H1 (cell line): ENCODE results near the gene A4GALT. TPM values are rescaled to one million over a fixed set of nuclear protein-coding genes. Genes with fewer than 3 reads are reported as not detected.

Experiments
- BRCA1 ChIP-seq: IDR thresholded peaks from 2 replicates; pipeline ENCODE4 v1.6.1; 2012; ENCODE audit warnings: low read depth, low read length, improper control_type of control experiment
- NRF1 ChIP-seq: IDR thresholded peaks from 2 replicates; pipeline ENCODE4 v1.6.1; 2011; ENCODE audit warnings: mild to moderate bottlenecking, low read depth, low read length, improper control_type of control experiment
- TAF1 ChIP-seq: IDR thresholded peaks from 2 replicates; pipeline ENCODE4 v1.6.1; 2011; ENCODE audit warnings: mild to moderate bottlenecking, low read depth, low read length
- polyA plus RNA-seq, 7 experiments: library from polyadenylated mRNA; depleted of rRNA in 3 of 7; stranded (reverse) in 5 of 7; unstranded in 2 of 7; fragments of >200 nt in 5 of 7; fragments of 200-250 nt in 2 of 7; gene quantifications; 1 replicate in 5 of 7; 2 replicates in 1 of 7; 4 replicates in 1 of 7; pipeline versions ENCODE4 v1.2.1 to v1.2.3, GENCODE V29; 2011 to 2013; ENCODE audit warnings: missing spikeins in 2 of 7, mixed read lengths in 2 of 7
- total RNA-seq: library from RNA; stranded (reverse); fragmentation: NEBNext Ultra II Directional; extraction: Animal tissue kit (Norgen Biotek cat#: 25700); gene quantifications from 2 replicates; pipeline ENCODE4 v1.2.1, GENCODE V29; 2021

The A4GALT gene
- total and polyA plus RNA-seq, 2 of the 8 experiments (the other 6 are each of a cell fraction or from before 2014, with no cell fraction given), result 7.2 to 13.8 TPM

- TF ChIP-seq TAF1 (no peak), BRCA1 (no peak), NRF1 (no peak)
These were observed 3.4 kb upstream of the A4GALT start (continued) for GRCh38 chr22:42724062-42724461.
